Neural cell (in vitro differentiated cells): ENCODE data around the gene TCP11L1. TPM values are rescaled to one million over a fixed set of nuclear protein-coding genes. Genes with fewer than 3 reads are reported as not detected.

Experiments used
- H2AFZ ChIP-seq: fragments of 200-600, 300-800 bp; sonication (generic), shearing (Covaris generic); 2 replicates; pipeline ENCODE4 v1.6.0; 2014; ENCODE audit warnings: low read depth, mild to moderate bottlenecking, antibody characterized with exemption, low read length, moderate library complexity
- H3F3A ChIP-seq: fragments of 200-600 bp; shearing (Covaris generic); 2 replicates; pipeline ENCODE4 v1.6.1; 2016; ENCODE audit warnings: mild to moderate bottlenecking, moderate library complexity, mixed read lengths, antibody characterized with exemption, low read length; ENCODE audit not compliant: insufficient read depth, poor library complexity, severe bottlenecking
- H3K27ac ChIP-seq: fragments of 200-600, 300-800 bp; sonication (generic), shearing (Covaris generic); 2 replicates; pipeline ENCODE4 v1.5.1; 2014; ENCODE audit warnings: mild to moderate bottlenecking, low read length, moderate library complexity
- H3K27me3 ChIP-seq: fragments of 300-800, 200-600 bp; sonication (generic), shearing (Covaris generic); 2 replicates; pipeline ENCODE4 v1.6.0; 2014; ENCODE audit warnings: mild to moderate bottlenecking, low read depth, low read length, moderate library complexity; ENCODE audit not compliant: insufficient read depth
- H3K36me3 ChIP-seq: fragments of 300-800, 200-600 bp; sonication (generic), shearing (Covaris generic); 2 replicates; pipeline ENCODE4 v1.5.1; 2014; ENCODE audit warnings: mild to moderate bottlenecking, antibody characterized with exemption, low read length, moderate library complexity; ENCODE audit not compliant: insufficient read depth
- H3K4me2 ChIP-seq: fragments of 300-800, 200-600 bp; sonication (generic), shearing (Covaris generic); 2 replicates; pipeline ENCODE4 v1.6.0; 2014; ENCODE audit warnings: mild to moderate bottlenecking, low read length
- H3K4me3 ChIP-seq: fragments of 300-800, 200-600 bp; sonication (generic), shearing (Covaris generic); 2 replicates; pipeline ENCODE4 v1.5.1; 2014; ENCODE audit warnings: mild to moderate bottlenecking, low read length, moderate library complexity
- H3K79me2 ChIP-seq: fragments of 200-600 bp; shearing (Covaris generic); replicated peaks from 2 replicates; pipeline ENCODE4 v1.6.0; 2014; ENCODE audit warnings: mild to moderate bottlenecking, low read length, moderate library complexity; ENCODE audit not compliant: insufficient read depth
- H3K9ac ChIP-seq: fragments of 300-800, 200-600 bp; sonication (generic), shearing (Covaris generic); 2 replicates; pipeline ENCODE4 v1.6.1; 2016; ENCODE audit warnings: mild to moderate bottlenecking, low read length, mixed read lengths
- H3K9me2 ChIP-seq: fragments of 200-600 bp; shearing (Covaris generic); 2 replicates; pipeline ENCODE4 v1.6.1; 2016; ENCODE audit warnings: mild to moderate bottlenecking, low read length, mixed read lengths; ENCODE audit not compliant: insufficient read depth
- H3K9me3 ChIP-seq: fragments of 200-600, 300-800 bp; sonication (generic), shearing (Covaris generic); 2 replicates; pipeline ENCODE4 v1.6.1; 2016; ENCODE audit warnings: mild to moderate bottlenecking, mixed run types, low read length, moderate library complexity, mixed read lengths
- H4K20me1 ChIP-seq: fragments of 200-600 bp; shearing (Covaris generic); 2 replicates; pipeline ENCODE4 v1.6.1; 2016; ENCODE audit warnings: mild to moderate bottlenecking, mixed run types; ENCODE audit not compliant: insufficient read depth
- CTCF ChIP-seq: fragments of 450-650 bp; IDR thresholded peaks from 2 replicates; pipeline ENCODE4 v1.5.1; 2014; ENCODE audit warnings: antibody characterized with exemption, mild to moderate bottlenecking, moderate library complexity; ENCODE audit not compliant: poor library complexity, severe bottlenecking
- EP300 ChIP-seq: fragments of 450-650 bp; conservative IDR thresholded peaks from 2 replicates; pipeline ENCODE4 v1.6.1; 2014; ENCODE audit warnings: antibody characterized with exemption, mild to moderate bottlenecking, moderate library complexity; ENCODE audit not compliant: poor library complexity, severe bottlenecking
- EZH2 ChIP-seq: fragments of 200-600, 300-800 bp; shearing (Covaris generic), sonication (generic); IDR thresholded peaks from 2 replicates; pipeline ENCODE4 v1.6.1; 2014; ENCODE audit warnings: antibody characterized with exemption, low read length, borderline replicate concordance, mild to moderate bottlenecking; ENCODE audit not compliant: insufficient read depth, poor library complexity, severe bottlenecking
- MXI1 ChIP-seq: fragments of 450-650 bp; conservative IDR thresholded peaks from 2 replicates; pipeline ENCODE4 v1.6.1; 2014; ENCODE audit warnings: antibody characterized with exemption, mild to moderate bottlenecking; ENCODE audit not compliant: poor library complexity, severe bottlenecking
- POLR2AphosphoS5 ChIP-seq: IDR thresholded peaks from 2 replicates; pipeline ENCODE4 v1.6.1; 2012
- RAD21 ChIP-seq: fragments of 450-650 bp; conservative IDR thresholded peaks from 2 replicates; pipeline ENCODE4 v1.6.1; 2014; ENCODE audit warnings: antibody characterized with exemption, mild to moderate bottlenecking, moderate library complexity
- REST ChIP-seq: IDR thresholded peaks from 2 replicates; pipeline ENCODE4 v1.6.1; 2012; ENCODE audit warnings: borderline replicate concordance
- SMC3 ChIP-seq: fragments of 450-650 bp; conservative IDR thresholded peaks from 2 replicates; pipeline ENCODE4 v1.6.1; 2014; ENCODE audit warnings: antibody characterized with exemption, mild to moderate bottlenecking, moderate library complexity; ENCODE audit not compliant: poor library complexity
- TAF1 ChIP-seq: IDR thresholded peaks from 2 replicates; pipeline ENCODE4 v1.6.1; 2012; ENCODE audit warnings: low read depth
- polyA plus RNA-seq: library from polyadenylated mRNA; depleted of rRNA; stranded (reverse); fragments of >200 nt; gene quantifications from 2 replicates; pipeline ENCODE4 v1.2.3, GENCODE V29; 2014

The TCP11L1 gene
- polyA plus RNA-seq, 1 donor from 2014 or later, result 12.5 TPM

GRCh38 chr11:33001751-33002542, 37.4 kb upstream of the TCP11L1 start:
- H3K9ac ChIP-seq, result no peak overlapping the region
- H3F3A ChIP-seq, result no peaks in the 10 kb centered on the region
- no peaks in the 10 kb centered on the region for H3K9me2 ChIP-seq
- H3K36me3 ChIP-seq, result no peaks in the 10 kb centered on the region
- H4K20me1 ChIP-seq, result no peaks in the 10 kb centered on the region
- H3K9me3 ChIP-seq, result no peaks in the 10 kb centered on the region
- no peak overlapping the region for H3K27ac ChIP-seq
- no peaks in the 10 kb centered on the region for H3K79me2 ChIP-seq
- H3K4me3 ChIP-seq, result no peak overlapping the region
- TF ChIP-seq REST, result no peak
- no peak for TF ChIP-seq SMC3
- H2AFZ ChIP-seq, result no peak overlapping the region
- no peaks in the 10 kb centered on the region for H3K27me3 ChIP-seq
- H3K4me2 ChIP-seq, result no peak overlapping the region

- H3K27ac ChIP-seq, result no peak overlapping the region
- no peaks in the 10 kb centered on the region for H4K20me1 ChIP-seq
- H3F3A ChIP-seq, result no peaks in the 10 kb centered on the region
- H3K9ac ChIP-seq, result no peak overlapping the region
- no peaks in the 10 kb centered on the region for H3K79me2 ChIP-seq
- H3K4me2 ChIP-seq, result no peak overlapping the region
- no peak overlapping the region for H2AFZ ChIP-seq
- H3K9me3 ChIP-seq, result no peaks in the 10 kb centered on the region
- H3K4me3 ChIP-seq, result no peak overlapping the region
- TF ChIP-seq SMC3 (no peak), EZH2 (no peak), RAD21 (no peak), EP300 (no peak), MXI1 (no peak), CTCF (no peak), POLR2AphosphoS5 (no peak), TAF1 (no peak), REST (no peak)
- no peaks in the 10 kb centered on the region for H3K36me3 ChIP-seq
- no peaks in the 10 kb centered on the region for H3K9me2 ChIP-seq
- H3K27me3 ChIP-seq, result no peaks in the 10 kb centered on the region
Measured at GRCh38 chr11:33005175-33005574, 34.2 kb upstream of the TCP11L1 start.
